Measurements from ENCODE around the gene NUCKS1. TPM values are rescaled to one million over a fixed set of nuclear protein-coding genes. Genes with fewer than 3 reads are reported as not detected.
A peak's percentile ranks its signal among the peaks of the same experiment; 100 is the strongest.

NUCKS1 gene
- total and polyA plus RNA-seq, 2 of the 8 experiments (the other 6 are each of a cell fraction or from before 2014, with no cell fraction given) = 126 to 461 TPM

- Histone ChIP-seq H2AFZ (ENCODE audit: low read length) (no peak overlapping the region), H2BK20ac (ENCODE audit: low read length) (no peak overlapping the region; the same call in 1 of the 2 replicates), H3K9me3 (ENCODE audit: insufficient read depth in 2 of 2, low read depth in 1 of 2, low read length in 1 of 2) (no peaks in the 10 kb centered on the region), H2BK15ac (ENCODE audit: low read length) (no peak overlapping the region), H4K91ac (replicated peaks; ENCODE audit: insufficient read length, low read length) (no peak overlapping the region), H3K4ac (replicated peaks; ENCODE audit: insufficient read length, low read depth, low read length) (no peak overlapping the region), H2BK5ac (ENCODE audit: low read depth, low read length) (peak overlapping the region; percentile 63; the same call in 1 of the 2 replicates), H3K36me3 (ENCODE audit: control insufficient read depth in 2 of 4, insufficient read depth in 4 of 4, low read length in 3 of 4) (no peaks in the 10 kb centered on the region), H3K27ac (ENCODE audit: low read depth, low read length) (no peak overlapping the region; the same call in 1 of the 2 replicates), H3K4me2 (ENCODE audit: insufficient read depth in 1 of 2, low read depth in 2 of 2, low read length in 2 of 2) (peak overlapping the region; percentile 53 to 77), H4K5ac (ENCODE audit: insufficient read length, low read depth, low read length) (no peak overlapping the region), H3K79me2 (ENCODE audit: control insufficient read depth in 1 of 2, insufficient read depth in 2 of 2, low read length in 2 of 2) (peaks cover 0 to 50% of the 10 kb centered on the region in 2 experiments; a peak in 3 of 4 replicates), H3K23me2 (ENCODE audit: low read depth, low read length) (no peaks in the 10 kb centered on the region), H3K27me3 (replicated peaks in 1 of 4; ENCODE audit: control insufficient read depth in 3 of 4, extremely low read depth in 1 of 4, insufficient read depth in 3 of 4, low read length in 3 of 4) (no peaks in the 10 kb centered on the region), H2BK120ac (replicated peaks; ENCODE audit: low read depth, low read length) (no peak overlapping the region), H4K20me1 (replicated peaks in 1 of 2; ENCODE audit: control insufficient read depth in 1 of 2, insufficient read depth in 2 of 2, low read length in 2 of 2) (peaks cover 0 to 2% of the 10 kb centered on the region in 2 experiments), H3K9ac (replicated peaks in 1 of 4; ENCODE audit: extremely low read depth in 1 of 4, low read depth in 3 of 4, low read length in 3 of 4) (no peak overlapping the region; a peak in 3 of 7 replicates), H3K4me1 (replicated peaks in 1 of 4; ENCODE audit: control insufficient read depth in 3 of 4, insufficient read depth in 4 of 4, low read length in 3 of 4) (peaks cover 17 to 62% (median 44%) of the 10 kb centered on the region in 4 experiments), H3K4me3 (ENCODE audit: extremely low read depth in 1 of 4, insufficient read depth in 2 of 4, low read depth in 3 of 4, low read length in 4 of 4) (peak overlapping the region in 1 of 4 experiments; percentile 47; a peak in 2 of 8 replicates), H3K14ac (ENCODE audit: insufficient read length) (no peak overlapping the region), H3K18ac (ENCODE audit: extremely low read depth, low read length) (no peak overlapping the region), H2BK12ac (ENCODE audit: low read depth, low read length) (peak overlapping the region; percentile 83), H3K79me1 (ENCODE audit: low read depth, low read length) (peaks cover 19% of the 10 kb centered on the region), H3K56ac (replicated peaks; ENCODE audit: insufficient read length, low read depth, low read length) (no peak overlapping the region), H3K23ac (ENCODE audit: insufficient read length) (no peak overlapping the region), H2AK5ac (ENCODE audit: low read depth, low read length) (no peak overlapping the region), H4K8ac (ENCODE audit: extremely low read depth, insufficient read depth, low read length) (no peak overlapping the region)
- POLR2A ChIA-PET (ENCODE audit: partially characterized antibody) = interaction anchor here (0.8 to 19.3 kb wide), 5 partner anchors 7 to 35 kb away, joined by 3 to 241 read pairs (median 3); partner anchors contain the start of gene SLC45A3
- TF ChIP-seq SP1 (IDR thresholded peaks at IDR 0.05; ENCODE audit: low read depth, low read length) (no peak), EP300 (IDR thresholded peaks at IDR 0.05; ENCODE audit: borderline replicate concordance in 1 of 2, low read depth in 2 of 2, low read length in 2 of 2) (no peak), FOSL1 (IDR thresholded peaks at IDR 0.05; ENCODE audit: insufficient read depth, low read depth, low read length) (no peak)
- WGBS, 2 experiments (ENCODE audit: extremely low coverage in 1 of 2, insufficient coverage in 1 of 2, insufficient read length in 1 of 2, insufficient replicate concordance in 2 of 2, low coverage in 1 of 2, low lambda C conversion rate in 2 of 2, missing lambda C conversion rate in 1 of 2) = 54% methylated on average over 11 of the region's 11 CpGs; no CpG with 5 or more reads in 1 of the 2 experiments
- DNase-seq (ENCODE audit: low read depth in 1 of 2, low spot score in 2 of 2) (no peak), FAIRE-seq (no peak)
- CTCF ChIA-PET (ENCODE audit: partially characterized antibody) = interaction anchor here (0.7 to 17.5 kb wide), 15 partner anchors 9 to 80 kb away, joined by 3 to 378 read pairs (median 4); no protein-coding TSS in a partner anchor
These were observed 77.5 kb downstream of the NUCKS1 start for GRCh38 chr1:205672395-205672889.

All from H1 (cell line).